Measurements from ENCODE around the gene THOC6. TPM values are rescaled to one million over a fixed set of nuclear protein-coding genes. Genes with fewer than 3 reads are reported as not detected.

The THOC6 gene
- total RNA-seq, 1 donor from 2014 or later, result 62.4 TPM

GRCh38 chr16:3026609-3027488 lies 3.0 kb downstream of the THOC6 start:
- H3K9me3 Mint-ChIP-seq, result no peaks in the 10 kb centered on the region
- H3K36me3 Mint-ChIP-seq, result peaks cover 11% of the 10 kb centered on the region
- peaks cover 26% of the 10 kb centered on the region for H3K4me1 Mint-ChIP-seq
- no peak for TF ChIP-seq CTCF (IDR thresholded peaks at IDR 0.05; ENCODE audit: unreplicated experiment)
- no peak for DNase-seq (ENCODE audit: low spot score in 2 of 2, unreplicated experiment in 2 of 2)
- H3K4me3 Mint-ChIP-seq, result peak overlapping the region; percentile 8
- peaks cover 6% of the 10 kb centered on the region for H3K27me3 Mint-ChIP-seq (ENCODE audit: low read depth)
- H3K27ac Mint-ChIP-seq, result no peak overlapping the region

DNA sequence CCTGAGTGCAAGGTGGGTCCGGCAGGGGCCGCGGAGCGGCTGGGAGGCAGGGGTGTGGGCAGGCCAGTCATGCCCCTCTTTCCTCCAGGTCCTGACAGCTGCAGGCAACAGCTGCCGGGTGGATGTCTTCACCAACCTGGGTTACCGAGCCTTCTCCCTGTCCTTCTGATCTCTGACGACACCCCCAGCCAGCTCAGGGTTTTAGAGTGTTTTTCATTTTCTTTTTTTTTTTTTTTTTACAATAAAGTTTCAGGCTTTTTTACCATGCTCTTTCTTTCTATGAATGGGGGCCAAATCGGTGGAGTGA lies 3.6 kb downstream of the THOC6 start:
- H3K4me1 Mint-ChIP-seq, result peaks cover 20% of the 10 kb centered on the region
- peaks cover 11% of the 10 kb centered on the region for H3K36me3 Mint-ChIP-seq
- no peak overlapping the region for H3K4me3 Mint-ChIP-seq
- H3K27ac Mint-ChIP-seq, result no peak overlapping the region
- TF ChIP-seq CTCF (IDR thresholded peaks at IDR 0.05; ENCODE audit: unreplicated experiment), result no peak
- no peak for DNase-seq (ENCODE audit: low spot score in 2 of 2, unreplicated experiment in 2 of 2)
- no peaks in the 10 kb centered on the region for H3K9me3 Mint-ChIP-seq
- peaks cover 8% of the 10 kb centered on the region for H3K27me3 Mint-ChIP-seq (ENCODE audit: low read depth)

GRCh38 chr16:3027983-3028715 lies 4.3 kb downstream of the THOC6 start:
- TF ChIP-seq CTCF (IDR thresholded peaks at IDR 0.05; ENCODE audit: unreplicated experiment), result peak; percentile 82
- Mint-ChIP-seq H3K4me1 (peaks cover 13% of the 10 kb centered on the region), H3K27me3 (ENCODE audit: low read depth) (peaks cover 14% of the 10 kb centered on the region), H3K27ac (no peak overlapping the region), H3K9me3 (no peaks in the 10 kb centered on the region), H3K4me3 (no peak overlapping the region), H3K36me3 (peaks cover 11% of the 10 kb centered on the region)
- DNase-seq (ENCODE audit: low spot score in 2 of 2, unreplicated experiment in 2 of 2), result peak; percentile 87 to 92

- Mint-ChIP-seq H3K4me3 (no peak overlapping the region), H3K36me3 (peaks cover 11% of the 10 kb centered on the region), H3K9me3 (no peaks in the 10 kb centered on the region), H3K27me3 (ENCODE audit: low read depth) (peaks cover 21% of the 10 kb centered on the region), H3K27ac (no peak overlapping the region), H3K4me1 (peaks cover 8% of the 10 kb centered on the region)
- DNase-seq (ENCODE audit: low spot score in 2 of 2, unreplicated experiment in 2 of 2), result no peak
- TF ChIP-seq CTCF (IDR thresholded peaks at IDR 0.05; ENCODE audit: unreplicated experiment), result no peak
Measured at GRCh38 chr16:3028716-3029319, 5.0 kb downstream of the THOC6 start.

GRCh38 chr16:3029491-3030221 lies 5.8 kb downstream of the THOC6 start:
- Mint-ChIP-seq H3K4me3 (no peak overlapping the region), H3K4me1 (peaks cover 5% of the 10 kb centered on the region), H3K27me3 (ENCODE audit: low read depth) (peaks cover 29% of the 10 kb centered on the region), H3K9me3 (no peaks in the 10 kb centered on the region), H3K36me3 (peaks cover 9% of the 10 kb centered on the region), H3K27ac (no peak overlapping the region)
- no peak for TF ChIP-seq CTCF (IDR thresholded peaks at IDR 0.05; ENCODE audit: unreplicated experiment)
- DNase-seq (ENCODE audit: low spot score in 2 of 2, unreplicated experiment in 2 of 2), result no peak

All from mesothelial cell of epicardium (in vitro differentiated cells).